Stimulated activated CD8-positive, alpha-beta memory T cell treated with anti-CD3 and anti-CD28 coated beads, Interleukin-2, amount 100 ng/mL, for 48 hours (primary cell): ENCODE data around the gene CTAGE4.
"Not testable (repeated sequence)": the region's sequence is repeated elsewhere in the genome, so short reads cannot be mapped to it uniquely, and the experiment has no call there.

Experiments used
- DNase-seq, 2 donors: peaks; one replicate each; pipeline ENCODE4 v3.0.0-alpha.2; 2020; ENCODE audit warnings: low read depth in 2 of 2

The CTAGE4 gene

GRCh38 chr7:144205306-144205705, 22.0 kb downstream of the CTAGE4 start:
- not testable (repeated sequence) for DNase-seq

- not testable (repeated sequence) for DNase-seq
These were observed 33.9 kb downstream of the CTAGE4 start for GRCh38 chr7:144217200-144217599.

GRCh38 chr7:144218581-144218980, 35.3 kb downstream of the CTAGE4 start:
- not testable (repeated sequence) for DNase-seq

- not testable (repeated sequence) for DNase-seq
These were observed 35.9 kb downstream of the CTAGE4 start for GRCh38 chr7:144219149-144219548.

GRCh38 chr7:144220531-144220930, 37.3 kb downstream of the CTAGE4 start:
- not testable (repeated sequence) for DNase-seq

- DNase-seq: not testable (repeated sequence)
These were observed 40.4 kb downstream of the CTAGE4 start for GRCh38 chr7:144223675-144224074.

GRCh38 chr7:144226866-144227265, 43.6 kb downstream of the CTAGE4 start:
- not testable (repeated sequence) for DNase-seq

GRCh38 chr7:144228810-144229209, 45.5 kb downstream of the CTAGE4 start:
- not testable (repeated sequence) for DNase-seq

GRCh38 chr7:144231027-144231426, 47.8 kb downstream of the CTAGE4 start:
- not testable (repeated sequence) for DNase-seq

GRCh38 chr7:144233039-144233438, 49.8 kb downstream of the CTAGE4 start:
- not testable (repeated sequence) for DNase-seq
